NCI-H2081 (cell line): ENCODE measurements around the gene ATP8A1.

Experiments
- DNase-seq, 2 experiments: peaks; one replicate each; lab custom pipeline; 2025; lab: John Stamatoyannopoulos, UW

ATP8A1 gene

GRCh38 chr4:42364266-42365053 lies 292.4 kb downstream of the ATP8A1 start:
- DNase-seq, result no peak

GRCh38 chr4:42363614-42364013 lies 293.3 kb downstream of the ATP8A1 start:
- no peak for DNase-seq

GRCh38 chr4:42362591-42362990 lies 294.3 kb downstream of the ATP8A1 start:
- DNase-seq, result no peak

- no peak for DNase-seq
These were observed 295.4 kb downstream of the ATP8A1 start for GRCh38 chr4:42361456-42361855.

GRCh38 chr4:42360256-42360669 lies 296.6 kb downstream of the ATP8A1 start:
- DNase-seq, result no peak

GRCh38 chr4:42359711-42360110 lies 297.2 kb downstream of the ATP8A1 start:
- DNase-seq, result no peak
